ENCODE results near the gene PTPRT. TPM values are rescaled to one million over a fixed set of nuclear protein-coding genes. Genes with fewer than 3 reads are reported as not detected.

Gene PTPRT
- polyA plus RNA-seq, 1 of the 3 experiments (the other 2 are of a cell fraction) = not detected

DNA sequence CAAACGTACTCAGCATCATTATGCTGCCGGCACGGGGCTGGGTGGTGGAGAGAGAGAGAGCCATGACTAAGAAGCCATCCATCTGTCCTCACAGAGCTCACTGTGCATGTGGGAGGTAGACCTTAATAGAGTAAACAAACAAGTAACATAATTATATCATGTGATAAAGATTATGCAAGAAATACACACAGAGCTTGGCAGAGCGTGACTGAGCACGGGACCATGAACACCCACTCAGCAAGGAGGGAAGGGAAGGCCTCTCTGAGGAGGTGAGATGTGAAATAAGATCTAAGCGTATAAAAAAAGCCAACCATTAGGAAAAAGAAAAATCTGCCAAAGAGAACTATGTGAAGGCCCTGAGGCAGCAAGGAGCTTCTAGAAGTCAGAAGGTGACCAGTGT is 207.5 kb downstream of the PTPRT start:
- Histone ChIP-seq H2AFZ (ENCODE audit: low read depth) (no peak overlapping the region), H3K79me2 (ENCODE audit: insufficient read depth) (no peaks in the 10 kb centered on the region), H3K4me1 (ENCODE audit: control insufficient read depth in 1 of 2, insufficient read depth in 2 of 2, low read depth in 1 of 2, low read length in 1 of 2) (no peaks in the 10 kb centered on the region), H3K36me3 (replicated peaks in 1 of 2; ENCODE audit: control insufficient read depth in 1 of 2, insufficient read depth in 2 of 2, low read length in 1 of 2) (no peaks in the 10 kb centered on the region), H3K27ac (ENCODE audit: low read depth in 2 of 2, low read length in 1 of 2) (no peak overlapping the region), H3K9me3 (no peaks in the 10 kb centered on the region), H3F3A (replicated peaks; ENCODE audit: insufficient read depth) (no peaks in the 10 kb centered on the region), H3K4me2 (no peak overlapping the region), H3K9me2 (no peaks in the 10 kb centered on the region), H3K27me3 (ENCODE audit: insufficient read depth) (no peaks in the 10 kb centered on the region), H3K4me3 (ENCODE audit: low read depth in 2 of 2, low read length in 1 of 2) (no peak overlapping the region), H3K9ac (no peak overlapping the region), H4K20me1 (ENCODE audit: insufficient read depth) (no peaks in the 10 kb centered on the region)
- TF ChIP-seq TEAD4 (IDR thresholded peaks at IDR 0.05; ENCODE audit: borderline replicate concordance, insufficient read depth) = no peak
- TF ChIP-seq, protein P1, sequence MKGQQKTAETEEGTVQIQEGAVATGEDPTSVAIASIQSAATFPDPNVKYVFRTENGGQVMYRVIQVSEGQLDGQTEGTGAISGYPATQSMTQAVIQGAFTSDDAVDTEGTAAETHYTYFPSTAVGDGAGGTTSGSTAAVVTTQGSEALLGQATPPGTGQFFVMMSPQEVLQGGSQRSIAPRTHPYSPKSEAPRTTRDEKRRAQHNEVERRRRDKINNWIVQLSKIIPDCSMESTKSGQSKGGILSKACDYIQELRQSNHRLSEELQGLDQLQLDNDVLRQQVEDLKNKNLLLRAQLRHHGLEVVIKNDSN (IDR thresholded peaks at IDR 0.05; ENCODE audit: borderline replicate concordance, low read depth) = no peak
- no peak for TF ChIP-seq USF2 (IDR thresholded peaks at IDR 0.05; ENCODE audit: borderline replicate concordance, low read depth, low read length)
- TF ChIP-seq EZH2phosphoT487 (IDR thresholded peaks at IDR 0.05; ENCODE audit: borderline replicate concordance, low read depth) = no peak
- TF ChIP-seq RXRA (IDR thresholded peaks at IDR 0.05; ENCODE audit: borderline replicate concordance, low read depth) = no peak
- no peak for TF ChIP-seq MEF2A (IDR thresholded peaks at IDR 0.05; ENCODE audit: borderline replicate concordance, low read depth)
- TF ChIP-seq POLR2AphosphoS5 (IDR thresholded peaks at IDR 0.05; ENCODE audit: low read depth, low read length) = no peak
- no peak for TF ChIP-seq RCOR1 (IDR thresholded peaks at IDR 0.05; ENCODE audit: low read length)
- no peak for TF ChIP-seq JUND (IDR thresholded peaks at IDR 0.05)
- TF ChIP-seq EP300 (IDR thresholded peaks at IDR 0.05; ENCODE audit: borderline replicate concordance in 1 of 2, low read depth in 1 of 2, low read length in 1 of 2) = no peak
- no peak for TF ChIP-seq TCF12 (IDR thresholded peaks at IDR 0.05)
- 21% methylated on average over 6 of the region's 6 CpGs for WGBS (ENCODE audit: low lambda C conversion rate)
- ChIA-PET CTCF (no interaction called here), POLR2A (no interaction called here)
- no peak for DNase-seq

DNA sequence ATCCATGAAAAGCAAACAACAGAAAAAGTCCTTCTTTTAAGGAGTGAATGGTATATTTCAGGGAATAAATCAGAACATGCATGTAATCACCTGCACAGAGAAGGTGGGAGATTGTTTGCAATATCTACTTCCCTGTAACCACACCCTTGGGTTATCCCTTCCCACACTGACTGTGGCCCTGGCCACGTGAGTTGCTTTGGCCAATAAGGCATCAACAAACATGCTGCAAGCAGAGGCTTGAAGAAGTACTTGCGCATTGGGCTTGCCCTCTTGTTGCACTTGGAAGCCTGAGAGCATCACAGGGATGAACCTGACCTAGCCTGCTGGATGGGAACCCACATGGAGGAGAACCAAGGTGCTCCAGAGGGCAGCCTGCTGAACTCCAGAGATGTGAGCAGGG is 208.5 kb downstream of the PTPRT start:
- no peaks in the 10 kb centered on the region for H3K27me3 ChIP-seq (ENCODE audit: insufficient read depth)
- WGBS (ENCODE audit: low lambda C conversion rate) = 0% methylated on average over 1 of the region's 2 CpGs
- CTCF ChIA-PET = no interaction called here
- H3K9ac ChIP-seq = no peak overlapping the region
- POLR2A ChIA-PET = no interaction called here
- no peaks in the 10 kb centered on the region for H3K4me1 ChIP-seq (ENCODE audit: control insufficient read depth in 1 of 2, insufficient read depth in 2 of 2, low read depth in 1 of 2, low read length in 1 of 2)
- no peaks in the 10 kb centered on the region for H3F3A ChIP-seq (replicated peaks; ENCODE audit: insufficient read depth)
- no peak overlapping the region for H3K4me3 ChIP-seq (ENCODE audit: low read depth in 2 of 2, low read length in 1 of 2)
- no peak overlapping the region for H3K4me2 ChIP-seq
- no peaks in the 10 kb centered on the region for H3K79me2 ChIP-seq (ENCODE audit: insufficient read depth)
- H3K27ac ChIP-seq (ENCODE audit: low read depth in 2 of 2, low read length in 1 of 2) = no peak overlapping the region
- TF ChIP-seq POLR2AphosphoS5 (IDR thresholded peaks at IDR 0.05; ENCODE audit: low read depth, low read length) (no peak), GABPA (IDR thresholded peaks at IDR 0.05; ENCODE audit: low read depth) (no peak)
- DNase-seq = no peak
- H4K20me1 ChIP-seq (ENCODE audit: insufficient read depth) = no peaks in the 10 kb centered on the region
- no peaks in the 10 kb centered on the region for H3K9me2 ChIP-seq
- no peak overlapping the region for H2AFZ ChIP-seq (ENCODE audit: low read depth)
- no peaks in the 10 kb centered on the region for H3K9me3 ChIP-seq
- H3K36me3 ChIP-seq (replicated peaks in 1 of 2; ENCODE audit: control insufficient read depth in 1 of 2, insufficient read depth in 2 of 2, low read length in 1 of 2) = no peaks in the 10 kb centered on the region

GRCh38 chr20:42979720-42980119 is 210.0 kb downstream of the PTPRT start:
- Histone ChIP-seq H3K9me3 (0 out of 2 replicates have a peak, but pooled peaks cover 2% of the 10 kb centered on the region), H3K27ac (ENCODE audit: low read depth in 2 of 2, low read length in 1 of 2) (no peak overlapping the region), H3K79me2 (ENCODE audit: insufficient read depth) (no peaks in the 10 kb centered on the region), H4K20me1 (ENCODE audit: insufficient read depth) (no peaks in the 10 kb centered on the region), H3K4me1 (ENCODE audit: control insufficient read depth in 1 of 2, insufficient read depth in 2 of 2, low read depth in 1 of 2, low read length in 1 of 2) (no peaks in the 10 kb centered on the region), H3K4me2 (no peak overlapping the region), H3F3A (replicated peaks; ENCODE audit: insufficient read depth) (no peaks in the 10 kb centered on the region), H3K36me3 (replicated peaks in 1 of 2; ENCODE audit: control insufficient read depth in 1 of 2, insufficient read depth in 2 of 2, low read length in 1 of 2) (no peaks in the 10 kb centered on the region), H3K9me2 (no peaks in the 10 kb centered on the region), H3K9ac (no peak overlapping the region), H2AFZ (ENCODE audit: low read depth) (no peak overlapping the region), H3K4me3 (ENCODE audit: low read depth in 2 of 2, low read length in 1 of 2) (no peak overlapping the region), H3K27me3 (ENCODE audit: insufficient read depth) (no peaks in the 10 kb centered on the region)
- ChIA-PET CTCF (no interaction called here), POLR2A (no interaction called here)
- 2% methylated on average over 5 of the region's 5 CpGs for WGBS (ENCODE audit: low lambda C conversion rate)
- no peak for DNase-seq
- TF ChIP-seq EP300 (IDR thresholded peaks at IDR 0.05; ENCODE audit: borderline replicate concordance in 1 of 2, low read depth in 1 of 2, low read length in 1 of 2) (no peak), ELF1 (IDR thresholded peaks at IDR 0.05) (no peak), NFIC (IDR thresholded peaks at IDR 0.05; ENCODE audit: borderline replicate concordance) (no peak), JUND (IDR thresholded peaks at IDR 0.05) (no peak), FOSL2 (IDR thresholded peaks at IDR 0.05; ENCODE audit: borderline replicate concordance, low read depth) (no peak), NRF1 (IDR thresholded peaks at IDR 0.05; ENCODE audit: low read depth, low read length) (no peak), RXRA (IDR thresholded peaks at IDR 0.05; ENCODE audit: borderline replicate concordance, low read depth) (no peak), RAD21 (IDR thresholded peaks at IDR 0.05; ENCODE audit: low read length) (no peak)
- TF ChIP-seq, protein P2, sequence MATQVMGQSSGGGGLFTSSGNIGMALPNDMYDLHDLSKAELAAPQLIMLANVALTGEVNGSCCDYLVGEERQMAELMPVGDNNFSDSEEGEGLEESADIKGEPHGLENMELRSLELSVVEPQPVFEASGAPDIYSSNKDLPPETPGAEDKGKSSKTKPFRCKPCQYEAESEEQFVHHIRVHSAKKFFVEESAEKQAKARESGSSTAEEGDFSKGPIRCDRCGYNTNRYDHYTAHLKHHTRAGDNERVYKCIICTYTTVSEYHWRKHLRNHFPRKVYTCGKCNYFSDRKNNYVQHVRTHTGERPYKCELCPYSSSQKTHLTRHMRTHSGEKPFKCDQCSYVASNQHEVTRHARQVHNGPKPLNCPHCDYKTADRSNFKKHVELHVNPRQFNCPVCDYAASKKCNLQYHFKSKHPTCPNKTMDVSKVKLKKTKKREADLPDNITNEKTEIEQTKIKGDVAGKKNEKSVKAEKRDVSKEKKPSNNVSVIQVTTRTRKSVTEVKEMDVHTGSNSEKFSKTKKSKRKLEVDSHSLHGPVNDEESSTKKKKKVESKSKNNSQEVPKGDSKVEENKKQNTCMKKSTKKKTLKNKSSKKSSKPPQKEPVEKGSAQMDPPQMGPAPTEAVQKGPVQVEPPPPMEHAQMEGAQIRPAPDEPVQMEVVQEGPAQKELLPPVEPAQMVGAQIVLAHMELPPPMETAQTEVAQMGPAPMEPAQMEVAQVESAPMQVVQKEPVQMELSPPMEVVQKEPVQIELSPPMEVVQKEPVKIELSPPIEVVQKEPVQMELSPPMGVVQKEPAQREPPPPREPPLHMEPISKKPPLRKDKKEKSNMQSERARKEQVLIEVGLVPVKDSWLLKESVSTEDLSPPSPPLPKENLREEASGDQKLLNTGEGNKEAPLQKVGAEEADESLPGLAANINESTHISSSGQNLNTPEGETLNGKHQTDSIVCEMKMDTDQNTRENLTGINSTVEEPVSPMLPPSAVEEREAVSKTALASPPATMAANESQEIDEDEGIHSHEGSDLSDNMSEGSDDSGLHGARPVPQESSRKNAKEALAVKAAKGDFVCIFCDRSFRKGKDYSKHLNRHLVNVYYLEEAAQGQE (IDR thresholded peaks at IDR 0.05; ENCODE audit: low read depth, low read length) = no peak

Data from SK-N-SH (cell line).